Measurements from ENCODE around the gene JAZF1. TPM values are rescaled to one million over a fixed set of nuclear protein-coding genes. Genes with fewer than 3 reads are reported as not detected.

JAZF1 gene
- total RNA-seq, 2 experiments from 2014 or later = 3.3 to 4.0 TPM

DNA sequence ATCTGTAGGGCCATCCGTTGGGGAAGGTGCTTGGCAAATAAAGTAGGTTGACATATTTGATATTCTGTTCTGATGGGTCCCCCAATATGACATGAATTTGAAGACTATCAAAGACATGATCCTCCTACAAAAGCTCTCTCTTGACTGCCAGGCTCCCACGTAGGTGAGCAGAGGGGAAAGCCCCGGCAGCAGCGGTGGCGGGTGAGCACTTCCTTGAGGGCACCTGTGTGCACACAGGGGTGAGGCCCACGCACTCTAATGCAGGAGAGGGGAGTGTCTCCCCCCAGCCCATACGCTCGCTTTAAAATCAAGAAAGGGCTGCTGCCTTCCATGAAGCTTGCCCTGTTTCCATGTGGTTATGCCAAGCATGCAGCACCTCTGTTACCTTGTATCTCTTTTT lies 340.3 kb downstream of the JAZF1 start:
- Mint-ChIP-seq H3K9me3 (no peaks in the 10 kb centered on the region), H3K27me3 (no peaks in the 10 kb centered on the region), H3K4me1 (ENCODE audit: low read depth) (peaks cover 14% of the 10 kb centered on the region), H3K36me3 (ENCODE audit: low read depth) (peaks cover 2% of the 10 kb centered on the region), H3K27ac (peak overlapping the region; percentile 60), H3K4me3 (no peak overlapping the region)
- POLR2A ChIA-PET = no interaction called here
- ATAC-seq (peak; percentile 84), DNase-seq (peak; percentile 53)
- CTCF ChIA-PET = no interaction called here
- TF ChIP-seq, protein P1, sequence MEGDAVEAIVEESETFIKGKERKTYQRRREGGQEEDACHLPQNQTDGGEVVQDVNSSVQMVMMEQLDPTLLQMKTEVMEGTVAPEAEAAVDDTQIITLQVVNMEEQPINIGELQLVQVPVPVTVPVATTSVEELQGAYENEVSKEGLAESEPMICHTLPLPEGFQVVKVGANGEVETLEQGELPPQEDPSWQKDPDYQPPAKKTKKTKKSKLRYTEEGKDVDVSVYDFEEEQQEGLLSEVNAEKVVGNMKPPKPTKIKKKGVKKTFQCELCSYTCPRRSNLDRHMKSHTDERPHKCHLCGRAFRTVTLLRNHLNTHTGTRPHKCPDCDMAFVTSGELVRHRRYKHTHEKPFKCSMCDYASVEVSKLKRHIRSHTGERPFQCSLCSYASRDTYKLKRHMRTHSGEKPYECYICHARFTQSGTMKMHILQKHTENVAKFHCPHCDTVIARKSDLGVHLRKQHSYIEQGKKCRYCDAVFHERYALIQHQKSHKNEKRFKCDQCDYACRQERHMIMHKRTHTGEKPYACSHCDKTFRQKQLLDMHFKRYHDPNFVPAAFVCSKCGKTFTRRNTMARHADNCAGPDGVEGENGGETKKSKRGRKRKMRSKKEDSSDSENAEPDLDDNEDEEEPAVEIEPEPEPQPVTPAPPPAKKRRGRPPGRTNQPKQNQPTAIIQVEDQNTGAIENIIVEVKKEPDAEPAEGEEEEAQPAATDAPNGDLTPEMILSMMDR (IDR thresholded peaks at IDR 0.05) = no peak
- intact Hi-C loops (cut with micrococcal nuclease) = no loop called here

DNA sequence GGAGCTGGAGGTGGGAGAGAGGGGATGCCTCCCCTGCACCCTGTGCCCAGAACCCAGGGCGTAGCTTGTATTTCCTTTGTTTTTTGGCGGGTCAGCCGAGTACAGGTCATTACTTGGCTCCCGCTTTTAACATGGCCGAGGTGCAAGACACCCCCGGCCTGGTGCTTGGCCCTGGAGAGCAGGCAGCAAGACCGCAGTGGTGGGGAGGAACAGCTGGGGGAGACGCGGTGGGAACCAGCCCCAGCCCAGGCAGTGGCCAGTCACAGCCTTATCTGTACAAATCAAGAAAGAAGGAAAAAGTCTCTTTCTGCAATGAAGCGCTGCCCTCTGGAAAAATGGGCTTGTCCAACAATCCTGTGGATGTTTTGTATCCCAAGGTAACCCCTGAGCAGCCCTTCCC lies 341.5 kb downstream of the JAZF1 start:
- TF ChIP-seq, protein P1 (IDR thresholded peaks at IDR 0.05) = no peak
- no peak for ATAC-seq
- POLR2A ChIA-PET = no interaction called here
- Mint-ChIP-seq H3K4me1 (ENCODE audit: low read depth) (peaks cover 14% of the 10 kb centered on the region), H3K4me3 (no peak overlapping the region), H3K9me3 (no peaks in the 10 kb centered on the region), H3K27ac (no peak overlapping the region), H3K27me3 (no peaks in the 10 kb centered on the region), H3K36me3 (ENCODE audit: low read depth) (peaks cover 6% of the 10 kb centered on the region)
- no peak for DNase-seq
- CTCF ChIA-PET = interaction anchor here (1.0 to 1.2 kb wide), 2 partner anchors 13 to 235 kb away, joined by 4 read pairs; no protein-coding TSS in a partner anchor
- intact Hi-C loops (cut with micrococcal nuclease) = no loop called here

DNA sequence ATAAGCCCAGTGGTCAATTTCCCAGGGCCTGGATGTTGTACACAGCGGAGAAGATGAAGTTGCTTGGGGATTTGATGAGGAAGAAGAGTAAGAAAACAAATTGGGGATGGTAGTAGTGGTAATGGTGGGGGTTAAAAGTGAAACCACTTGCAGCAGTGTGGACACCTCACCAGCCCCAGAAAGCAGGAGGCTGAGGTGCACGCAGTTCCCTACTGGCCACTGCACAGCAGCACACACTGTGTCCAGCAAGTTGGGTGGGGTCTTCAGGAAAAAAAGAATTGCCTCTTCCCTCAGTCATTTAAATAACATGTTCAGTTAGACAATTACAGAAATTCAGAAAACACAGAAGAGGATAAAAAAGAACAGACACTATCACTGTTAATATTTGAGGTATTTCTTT lies 344.1 kb downstream of the JAZF1 start:
- no peaks in the 10 kb centered on the region for H3K27me3 Mint-ChIP-seq
- no peaks in the 10 kb centered on the region for H3K9me3 Mint-ChIP-seq
- ATAC-seq (no peak), DNase-seq (no peak)
- CTCF ChIA-PET = no interaction called here
- POLR2A ChIA-PET = no interaction called here
- H3K36me3 Mint-ChIP-seq (ENCODE audit: low read depth) = peaks cover 8% of the 10 kb centered on the region
- TF ChIP-seq, protein P1 (IDR thresholded peaks at IDR 0.05) = no peak
- intact Hi-C loops (cut with micrococcal nuclease) = no loop called here
- no peak overlapping the region for H3K4me3 Mint-ChIP-seq
- peaks cover 14% of the 10 kb centered on the region for H3K4me1 Mint-ChIP-seq (ENCODE audit: low read depth)
- H3K27ac Mint-ChIP-seq = no peak overlapping the region

DNA sequence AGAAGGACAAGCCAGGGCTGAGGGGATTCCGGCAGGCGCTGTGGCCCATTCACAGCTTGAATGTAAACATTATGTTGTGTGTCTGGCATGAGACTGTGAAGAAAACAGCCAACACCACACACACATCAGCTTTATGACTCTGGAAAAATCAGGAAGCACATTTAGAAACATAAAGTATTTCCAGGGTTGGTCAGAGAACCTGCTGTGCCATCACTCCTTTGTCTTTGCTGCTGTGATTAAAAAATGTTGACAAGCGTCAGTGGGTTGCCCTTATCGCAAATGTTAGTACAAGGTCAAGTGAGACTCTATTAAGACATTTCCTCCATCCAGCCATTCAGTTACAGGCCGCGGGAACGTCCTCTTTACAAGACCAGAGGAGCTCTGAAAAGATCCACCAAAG lies 345.2 kb downstream of the JAZF1 start:
- no peak overlapping the region for H3K4me3 Mint-ChIP-seq
- H3K4me1 Mint-ChIP-seq (ENCODE audit: low read depth) = peaks cover 10% of the 10 kb centered on the region
- ChIA-PET CTCF (interaction anchor here (0.7 to 2.7 kb wide), 2 partner anchors 12 to 656 kb away, joined by 3 to 6 read pairs; no protein-coding TSS in a partner anchor), POLR2A (no interaction called here)
- DNase-seq = no peak
- no peak for ATAC-seq
- peaks cover 9% of the 10 kb centered on the region for H3K36me3 Mint-ChIP-seq (ENCODE audit: low read depth)
- no peak overlapping the region for H3K27ac Mint-ChIP-seq
- no peaks in the 10 kb centered on the region for H3K9me3 Mint-ChIP-seq
- H3K27me3 Mint-ChIP-seq = no peaks in the 10 kb centered on the region
- TF ChIP-seq, protein P1 (IDR thresholded peaks at IDR 0.05) = no peak
- intact Hi-C loops (cut with micrococcal nuclease) = no loop called here

DNA sequence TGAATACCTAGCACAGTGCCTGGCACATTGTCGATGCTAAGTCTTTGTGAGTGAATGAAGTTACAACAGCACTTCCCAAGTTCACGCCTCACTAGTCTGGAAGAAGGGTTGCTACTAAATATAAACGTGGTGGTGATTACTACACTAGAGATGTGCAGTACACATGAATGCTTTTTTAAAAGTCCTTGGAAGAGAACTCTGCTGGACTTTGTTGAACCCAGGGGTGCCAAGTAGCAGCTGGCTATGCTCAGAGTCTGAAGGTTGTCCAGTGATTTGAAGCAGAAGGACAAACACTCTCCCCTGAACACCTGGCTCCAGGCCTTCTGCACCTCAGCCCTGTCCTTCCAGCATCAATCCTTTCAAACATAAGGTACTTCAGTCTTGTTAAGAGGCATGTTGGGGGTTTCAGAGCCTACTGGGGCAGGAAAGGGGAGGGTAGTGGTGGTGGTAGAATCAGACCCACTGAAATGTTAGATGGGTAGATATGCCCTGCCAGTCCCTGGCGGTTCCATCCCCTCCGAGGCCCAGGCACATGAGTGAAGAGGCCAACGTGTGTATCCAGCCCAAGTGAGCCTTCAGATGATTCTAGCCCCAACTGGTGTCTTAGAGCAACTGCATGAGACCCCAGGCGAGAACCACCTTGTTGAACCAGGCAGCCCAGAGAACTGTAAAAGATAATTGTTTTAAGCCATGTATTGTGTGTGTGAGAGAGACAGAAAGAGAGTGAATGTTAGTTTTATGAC lies 346.2 kb downstream of the JAZF1 start:
- H3K4me1 Mint-ChIP-seq (ENCODE audit: low read depth) = no peaks in the 10 kb centered on the region
- intact Hi-C loops (cut with micrococcal nuclease) = no loop called here
- peak; percentile 34 for ATAC-seq
- ChIA-PET CTCF (interaction anchor here (2.7 kb wide), 1 partner anchor 13 kb away, joined by 6 read pairs; no protein-coding TSS in a partner anchor), POLR2A (no interaction called here)
- H3K27ac Mint-ChIP-seq = no peak overlapping the region
- no peaks in the 10 kb centered on the region for H3K27me3 Mint-ChIP-seq
- H3K4me3 Mint-ChIP-seq = no peak overlapping the region
- TF ChIP-seq, protein P1 (IDR thresholded peaks at IDR 0.05) = no peak
- DNase-seq = no peak
- peaks cover 9% of the 10 kb centered on the region for H3K36me3 Mint-ChIP-seq (ENCODE audit: low read depth)
- H3K9me3 Mint-ChIP-seq = no peaks in the 10 kb centered on the region

All from activated CD8-positive, alpha-beta T cell treated with anti-CD3 and anti-CD28 coated beads for 36 hours (primary cell).